ENCODE measurements around the gene C16orf74. TPM values are rescaled to one million over a fixed set of nuclear protein-coding genes. Genes with fewer than 3 reads are reported as not detected.

Gene C16orf74
- total RNA-seq, 1 experiment from 2014 or later, result 3.4 TPM

DNA sequence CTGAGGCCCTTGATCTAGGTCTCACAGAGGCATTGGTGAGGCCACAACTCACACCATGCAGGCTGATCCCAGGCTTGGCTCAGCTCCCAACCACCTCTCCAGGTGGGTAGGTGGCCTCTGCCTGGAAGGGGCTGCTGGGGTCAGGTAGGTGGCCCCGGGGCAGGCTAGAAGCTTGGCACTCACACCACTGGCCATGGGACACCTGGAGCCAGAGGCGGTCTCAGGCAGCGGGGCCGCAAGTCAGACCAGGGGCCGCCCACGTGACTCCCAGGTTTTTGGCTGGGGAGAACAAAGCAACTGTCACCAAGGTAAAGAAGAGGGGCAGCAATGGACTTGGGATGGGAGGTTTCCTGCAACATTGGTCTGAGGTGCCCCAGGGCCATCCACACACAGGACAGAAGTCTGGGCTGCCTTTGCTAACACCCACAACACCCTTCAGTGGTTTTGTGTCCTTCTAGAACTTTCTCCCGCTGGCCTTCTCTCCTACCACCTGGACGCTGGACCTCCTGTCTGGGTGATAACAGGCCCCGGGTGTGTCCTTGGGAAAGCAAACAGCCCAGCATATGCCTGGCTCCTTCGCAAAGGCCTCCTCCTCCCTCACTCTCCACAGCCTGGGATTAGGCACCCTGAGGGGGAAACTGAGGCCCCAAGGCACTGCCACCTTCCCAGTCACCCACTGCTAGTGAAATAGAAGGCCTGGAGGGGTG is 16.4 kb downstream of the C16orf74 start:
- Mint-ChIP-seq H3K9me3 (ENCODE audit: low read depth, unreplicated experiment) (no peaks in the 10 kb centered on the region), H3K27ac (ENCODE audit: unreplicated experiment) (no peak overlapping the region), H3K27me3 (ENCODE audit: unreplicated experiment) (no peaks in the 10 kb centered on the region), H3K36me3 (ENCODE audit: insufficient read depth, unreplicated experiment) (no peaks in the 10 kb centered on the region), H3K4me1 (ENCODE audit: low read depth, unreplicated experiment) (no peaks in the 10 kb centered on the region), H3K4me3 (ENCODE audit: low read depth, unreplicated experiment) (no peak overlapping the region)
- intact Hi-C loops (cut with micrococcal nuclease; ENCODE audit: unreplicated experiment), result no loop called here
- CTCF ChIA-PET, result no interaction called here
- no peak for DNase-seq
- no peak for TF ChIP-seq CTCF (IDR thresholded peaks at IDR 0.05; ENCODE audit: unreplicated experiment)
- BruUV-seq (replicated peaks), result no TSS peak

GRCh38 chr16:85733839-85734170 is 17.1 kb downstream of the C16orf74 start:
- DNase-seq, result no peak
- intact Hi-C loops (cut with micrococcal nuclease; ENCODE audit: unreplicated experiment), result no loop called here
- no peak overlapping the region for H3K27ac Mint-ChIP-seq (ENCODE audit: unreplicated experiment)
- no peaks in the 10 kb centered on the region for H3K27me3 Mint-ChIP-seq (ENCODE audit: unreplicated experiment)
- CTCF ChIA-PET, result no interaction called here
- H3K4me3 Mint-ChIP-seq (ENCODE audit: low read depth, unreplicated experiment), result no peak overlapping the region
- no TSS peak for BruUV-seq (replicated peaks)
- TF ChIP-seq CTCF (IDR thresholded peaks at IDR 0.05; ENCODE audit: unreplicated experiment), result no peak
- no peaks in the 10 kb centered on the region for H3K4me1 Mint-ChIP-seq (ENCODE audit: low read depth, unreplicated experiment)
- no peaks in the 10 kb centered on the region for H3K36me3 Mint-ChIP-seq (ENCODE audit: insufficient read depth, unreplicated experiment)
- no peaks in the 10 kb centered on the region for H3K9me3 Mint-ChIP-seq (ENCODE audit: low read depth, unreplicated experiment)

DNA sequence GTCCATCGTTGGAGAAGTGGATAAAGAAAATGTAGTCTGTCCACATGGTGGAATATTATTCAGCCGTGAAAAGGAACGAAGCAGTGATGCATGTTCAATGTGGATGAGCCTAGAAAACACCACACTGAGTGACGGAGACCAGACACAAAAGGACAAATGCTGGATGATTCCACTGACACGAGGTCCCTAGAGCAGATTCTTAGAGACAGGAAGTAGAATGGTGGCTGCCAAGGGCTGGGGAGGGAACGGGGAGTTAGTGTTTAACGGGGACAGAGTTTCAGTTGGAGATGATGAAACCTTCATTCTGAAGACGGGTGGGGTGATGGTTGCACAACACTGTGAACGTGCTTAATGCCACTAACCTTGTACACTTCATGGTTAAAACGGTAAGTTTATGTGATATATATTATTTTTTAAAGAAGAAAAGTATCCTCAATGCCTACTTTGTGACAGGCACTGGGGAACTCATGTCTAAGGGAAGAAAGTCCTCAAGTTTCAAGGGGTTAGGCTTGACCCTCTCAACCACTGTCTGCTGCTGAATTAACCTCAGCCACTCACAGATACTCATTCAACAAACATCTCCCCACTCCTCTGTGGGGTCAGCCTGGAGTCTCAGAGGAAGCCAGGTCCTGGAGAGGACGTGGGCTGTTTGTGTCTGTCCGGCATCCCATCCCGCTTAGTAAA is 17.6 kb downstream of the C16orf74 start:
- no peak for TF ChIP-seq CTCF (IDR thresholded peaks at IDR 0.05; ENCODE audit: unreplicated experiment)
- no peak overlapping the region for H3K27ac Mint-ChIP-seq (ENCODE audit: unreplicated experiment)
- no peaks in the 10 kb centered on the region for H3K4me1 Mint-ChIP-seq (ENCODE audit: low read depth, unreplicated experiment)
- H3K36me3 Mint-ChIP-seq (ENCODE audit: insufficient read depth, unreplicated experiment), result no peaks in the 10 kb centered on the region
- no peaks in the 10 kb centered on the region for H3K9me3 Mint-ChIP-seq (ENCODE audit: low read depth, unreplicated experiment)
- H3K4me3 Mint-ChIP-seq (ENCODE audit: low read depth, unreplicated experiment), result no peak overlapping the region
- no peak for DNase-seq
- H3K27me3 Mint-ChIP-seq (ENCODE audit: unreplicated experiment), result no peaks in the 10 kb centered on the region
- BruUV-seq (replicated peaks), result no TSS peak
- intact Hi-C loops (cut with micrococcal nuclease; ENCODE audit: unreplicated experiment), result no loop called here
- CTCF ChIA-PET, result no interaction called here

DNA sequence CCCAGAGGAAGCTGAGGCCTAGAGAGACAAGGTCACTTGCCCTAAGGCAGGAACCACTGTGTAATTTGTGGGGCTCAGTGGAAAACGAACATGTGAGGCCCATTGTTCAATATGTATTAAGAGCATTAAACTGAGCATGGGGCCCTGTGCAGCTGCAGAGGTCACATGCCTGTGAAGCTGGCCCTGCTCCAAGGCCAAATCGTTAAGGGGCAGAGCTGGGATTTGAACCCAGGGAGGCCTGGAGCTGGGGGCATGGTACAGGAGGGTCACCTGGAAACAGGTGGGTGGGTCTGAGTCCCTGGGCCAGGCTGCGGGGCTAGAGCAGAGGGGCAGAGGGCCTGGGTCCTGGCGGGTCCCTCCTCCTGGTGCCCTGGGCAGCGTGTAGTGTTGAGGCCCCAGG is 19.7 kb downstream of the C16orf74 start:
- Mint-ChIP-seq H3K4me3 (ENCODE audit: low read depth, unreplicated experiment) (no peak overlapping the region), H3K27me3 (ENCODE audit: unreplicated experiment) (peaks cover 6% of the 10 kb centered on the region), H3K4me1 (ENCODE audit: low read depth, unreplicated experiment) (no peaks in the 10 kb centered on the region), H3K36me3 (ENCODE audit: insufficient read depth, unreplicated experiment) (no peaks in the 10 kb centered on the region), H3K27ac (ENCODE audit: unreplicated experiment) (no peak overlapping the region), H3K9me3 (ENCODE audit: low read depth, unreplicated experiment) (no peaks in the 10 kb centered on the region)
- DNase-seq, result no peak
- intact Hi-C loops (cut with micrococcal nuclease; ENCODE audit: unreplicated experiment), result no loop called here
- no peak for TF ChIP-seq CTCF (IDR thresholded peaks at IDR 0.05; ENCODE audit: unreplicated experiment)
- CTCF ChIA-PET, result interaction anchor here (0.5 kb wide), 1 partner anchor 296 kb away, joined by 5 read pairs; no protein-coding TSS in a partner anchor
- BruUV-seq (replicated peaks), result no TSS peak
